ENCODE measurements around the gene CMTR1. TPM values are rescaled to one million over a fixed set of nuclear protein-coding genes. Genes with fewer than 3 reads are reported as not detected.

The CMTR1 gene, protein sequence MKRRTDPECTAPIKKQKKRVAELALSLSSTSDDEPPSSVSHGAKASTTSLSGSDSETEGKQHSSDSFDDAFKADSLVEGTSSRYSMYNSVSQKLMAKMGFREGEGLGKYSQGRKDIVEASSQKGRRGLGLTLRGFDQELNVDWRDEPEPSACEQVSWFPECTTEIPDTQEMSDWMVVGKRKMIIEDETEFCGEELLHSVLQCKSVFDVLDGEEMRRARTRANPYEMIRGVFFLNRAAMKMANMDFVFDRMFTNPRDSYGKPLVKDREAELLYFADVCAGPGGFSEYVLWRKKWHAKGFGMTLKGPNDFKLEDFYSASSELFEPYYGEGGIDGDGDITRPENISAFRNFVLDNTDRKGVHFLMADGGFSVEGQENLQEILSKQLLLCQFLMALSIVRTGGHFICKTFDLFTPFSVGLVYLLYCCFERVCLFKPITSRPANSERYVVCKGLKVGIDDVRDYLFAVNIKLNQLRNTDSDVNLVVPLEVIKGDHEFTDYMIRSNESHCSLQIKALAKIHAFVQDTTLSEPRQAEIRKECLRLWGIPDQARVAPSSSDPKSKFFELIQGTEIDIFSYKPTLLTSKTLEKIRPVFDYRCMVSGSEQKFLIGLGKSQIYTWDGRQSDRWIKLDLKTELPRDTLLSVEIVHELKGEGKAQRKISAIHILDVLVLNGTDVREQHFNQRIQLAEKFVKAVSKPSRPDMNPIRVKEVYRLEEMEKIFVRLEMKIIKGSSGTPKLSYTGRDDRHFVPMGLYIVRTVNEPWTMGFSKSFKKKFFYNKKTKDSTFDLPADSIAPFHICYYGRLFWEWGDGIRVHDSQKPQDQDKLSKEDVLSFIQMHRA
- 10 to 100 TPM; 13.4 to 21.9 (median 16.2) TPM for total RNA-seq
- 10 to 100 TPM; 17.1 to 31.0 TPM for polyA plus RNA-seq

DNA sequence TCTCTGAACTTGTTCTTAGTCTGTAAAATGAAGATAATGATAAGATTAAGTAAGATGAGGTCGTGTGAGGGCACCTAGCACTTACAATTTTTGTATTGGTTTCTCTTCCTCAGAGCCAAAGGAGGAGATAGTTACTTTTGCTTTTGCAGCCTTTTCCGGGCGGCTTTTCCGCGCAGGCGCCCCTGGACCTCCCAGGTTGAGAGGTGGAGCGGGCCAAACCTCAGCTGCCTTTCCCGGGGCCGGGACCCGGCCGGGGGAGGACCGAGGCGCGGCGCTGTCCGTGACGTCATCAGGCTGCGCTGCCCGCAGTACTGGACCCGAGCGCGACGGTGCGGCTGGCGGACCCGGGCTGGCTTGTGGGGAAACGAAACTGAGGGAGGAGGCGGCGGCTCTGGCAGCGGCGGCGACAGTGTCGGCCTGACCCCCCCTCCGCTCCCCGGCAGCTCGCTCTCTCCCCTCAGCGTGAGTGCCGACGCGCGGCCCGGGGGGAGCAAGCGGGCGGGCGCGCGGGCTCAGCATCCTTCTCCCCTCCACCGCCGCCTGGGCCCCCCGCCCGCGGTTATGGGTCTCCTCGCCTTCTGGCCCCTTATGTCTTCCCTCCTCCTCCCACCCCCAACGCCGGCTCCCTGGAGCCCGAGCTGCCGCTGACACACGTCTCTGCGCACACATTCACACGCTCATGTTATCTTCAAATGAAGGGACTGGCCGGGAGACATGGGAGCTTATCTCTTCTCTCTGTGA is at the start of gene CMTR1:
Gene CMTR1, plus strand, starts transcription at position 306 of the 741 bp plus-strand sequence. CDS start 2,409 bp downstream, outside the sequence.
- WGBS, 2 donors: 0 to 1% methylated on average over 41 to 61 of the region's 61 CpGs
- Histone ChIP-seq H3K4me3 (peak within 1 kb of the TSS; percentile 73 to 88 (median 79)), H3K27me3 (no peaks in the 10 kb centered on the region), H3K4me1 (peaks cover 4 to 7% (median 4%) of the 10 kb centered on the region in 3 donors), H3K27ac (peak within 1 kb of the TSS; percentile 69 to 79 (median 76)), H3K9me3 (no peaks in the 10 kb centered on the region), H3K36me3 (peaks cover 0 to 12% (median 6%) of the 10 kb centered on the region in 3 donors)
- TF ChIP-seq, protein P1, sequence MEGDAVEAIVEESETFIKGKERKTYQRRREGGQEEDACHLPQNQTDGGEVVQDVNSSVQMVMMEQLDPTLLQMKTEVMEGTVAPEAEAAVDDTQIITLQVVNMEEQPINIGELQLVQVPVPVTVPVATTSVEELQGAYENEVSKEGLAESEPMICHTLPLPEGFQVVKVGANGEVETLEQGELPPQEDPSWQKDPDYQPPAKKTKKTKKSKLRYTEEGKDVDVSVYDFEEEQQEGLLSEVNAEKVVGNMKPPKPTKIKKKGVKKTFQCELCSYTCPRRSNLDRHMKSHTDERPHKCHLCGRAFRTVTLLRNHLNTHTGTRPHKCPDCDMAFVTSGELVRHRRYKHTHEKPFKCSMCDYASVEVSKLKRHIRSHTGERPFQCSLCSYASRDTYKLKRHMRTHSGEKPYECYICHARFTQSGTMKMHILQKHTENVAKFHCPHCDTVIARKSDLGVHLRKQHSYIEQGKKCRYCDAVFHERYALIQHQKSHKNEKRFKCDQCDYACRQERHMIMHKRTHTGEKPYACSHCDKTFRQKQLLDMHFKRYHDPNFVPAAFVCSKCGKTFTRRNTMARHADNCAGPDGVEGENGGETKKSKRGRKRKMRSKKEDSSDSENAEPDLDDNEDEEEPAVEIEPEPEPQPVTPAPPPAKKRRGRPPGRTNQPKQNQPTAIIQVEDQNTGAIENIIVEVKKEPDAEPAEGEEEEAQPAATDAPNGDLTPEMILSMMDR (IDR thresholded peaks at IDR 0.05): no peak
- ATAC-seq: peak; percentile 98 to 100 (median 99)
- DNase-seq: peak; percentile 93 to 99 (median 96)
- intact Hi-C loops (cut with DNase I): no loop called here
- FAIRE-seq: no peak

DNA sequence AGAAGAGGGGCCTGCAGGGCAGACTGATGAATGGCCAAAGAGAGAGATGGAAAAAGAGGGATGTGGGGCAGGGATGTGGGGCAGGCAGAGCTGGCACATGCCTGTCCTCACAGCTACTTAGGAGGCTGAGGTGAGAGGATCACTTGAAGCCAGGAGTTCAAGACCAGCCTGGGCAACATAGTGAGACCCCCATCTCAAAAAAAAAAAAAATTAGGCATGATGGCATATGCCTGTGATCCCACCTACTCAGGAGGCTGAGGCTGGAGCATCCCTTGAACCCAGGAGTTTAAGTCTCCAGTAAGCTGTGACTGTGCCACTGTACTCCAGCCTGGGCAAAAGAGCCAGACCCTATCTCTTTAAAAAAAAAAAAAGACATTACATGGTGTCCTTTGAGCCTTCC is 44.4 kb upstream of the CMTR1 start:
- no peak for ATAC-seq
- H3K36me3 ChIP-seq: peaks cover 0 to 20% (median 3%) of the 10 kb centered on the region in 3 donors
- no peaks in the 10 kb centered on the region for H3K4me1 ChIP-seq
- no peak overlapping the region for H3K4me3 ChIP-seq
- TF ChIP-seq, protein P1 (IDR thresholded peaks at IDR 0.05): no peak
- DNase-seq: no peak
- H3K27me3 ChIP-seq: no peaks in the 10 kb centered on the region
- no peak overlapping the region for H3K27ac ChIP-seq
- no peak for FAIRE-seq
- H3K9me3 ChIP-seq: no peaks in the 10 kb centered on the region
- intact Hi-C loops (cut with DNase I): no loop called here

DNA sequence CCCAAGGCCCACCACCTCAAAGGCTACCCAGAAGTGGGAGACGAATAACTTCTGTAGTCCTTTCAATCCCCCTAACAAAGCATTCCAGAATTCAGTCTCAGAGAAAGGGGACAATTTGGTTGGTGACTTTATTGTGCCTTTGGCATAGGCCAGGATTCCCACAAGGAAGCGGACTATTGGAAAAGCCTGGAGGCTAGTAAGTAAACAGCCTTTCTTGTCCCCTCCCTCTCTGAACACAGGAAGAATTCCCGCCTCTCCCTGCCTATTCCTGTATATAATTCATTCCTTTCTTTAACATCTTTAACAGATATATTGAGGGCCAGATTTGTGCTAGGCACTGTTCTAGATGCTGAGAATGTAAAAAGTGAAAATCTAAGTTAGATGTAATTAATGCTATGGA is 43.2 kb upstream of the CMTR1 start:
- peaks cover 0 to 17% (median 3%) of the 10 kb centered on the region in 3 donors for H3K36me3 ChIP-seq
- FAIRE-seq (no peak), DNase-seq (no peak), ATAC-seq (no peak)
- no peak overlapping the region for H3K27ac ChIP-seq
- H3K4me1 ChIP-seq: no peaks in the 10 kb centered on the region
- H3K27me3 ChIP-seq: no peaks in the 10 kb centered on the region
- TF ChIP-seq, protein P1 (IDR thresholded peaks at IDR 0.05): no peak
- H3K4me3 ChIP-seq: no peak overlapping the region
- WGBS, 2 donors: 96% methylated on average over 3 of the region's 3 CpGs
- no peaks in the 10 kb centered on the region for H3K9me3 ChIP-seq
- intact Hi-C loops (cut with DNase I): no loop called here

DNA sequence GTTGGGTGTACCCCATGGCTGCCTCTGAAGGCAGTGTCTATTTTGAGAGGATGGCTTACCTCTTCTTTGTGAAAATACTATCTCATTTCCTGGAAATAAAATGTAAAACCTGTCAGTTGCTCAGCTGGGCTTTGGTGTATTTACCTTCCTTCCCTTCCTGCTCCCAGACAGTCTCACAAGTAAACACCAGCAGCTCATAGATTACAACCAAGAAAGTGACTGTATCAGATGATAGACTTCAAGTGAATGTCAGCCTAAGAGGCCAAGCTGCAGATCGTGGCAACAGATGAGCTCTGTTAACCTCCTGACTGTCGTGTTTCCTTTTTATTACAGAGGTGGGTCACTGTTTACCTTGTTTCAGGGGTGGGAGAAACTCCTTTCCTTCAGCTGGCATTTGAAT is 41.9 kb upstream of the CMTR1 start:
- Histone ChIP-seq H3K27ac (no peak overlapping the region), H3K4me1 (no peaks in the 10 kb centered on the region), H3K9me3 (no peaks in the 10 kb centered on the region), H3K27me3 (no peaks in the 10 kb centered on the region), H3K4me3 (no peak overlapping the region), H3K36me3 (peaks cover 0 to 17% (median 3%) of the 10 kb centered on the region in 3 donors)
- intact Hi-C loops (cut with DNase I): no loop called here
- WGBS, 2 donors: 45 to 72% methylated on average over 2 of the region's 2 CpGs
- FAIRE-seq (no peak), ATAC-seq (peak in 2 of 4 donors; percentile 15 to 37), DNase-seq (no peak)
- TF ChIP-seq, protein P1 (IDR thresholded peaks at IDR 0.05): no peak

Measured in pancreas (tissue), 10 donors.